ENCODE results near the gene KLHL29.

The KLHL29 gene

DNA sequence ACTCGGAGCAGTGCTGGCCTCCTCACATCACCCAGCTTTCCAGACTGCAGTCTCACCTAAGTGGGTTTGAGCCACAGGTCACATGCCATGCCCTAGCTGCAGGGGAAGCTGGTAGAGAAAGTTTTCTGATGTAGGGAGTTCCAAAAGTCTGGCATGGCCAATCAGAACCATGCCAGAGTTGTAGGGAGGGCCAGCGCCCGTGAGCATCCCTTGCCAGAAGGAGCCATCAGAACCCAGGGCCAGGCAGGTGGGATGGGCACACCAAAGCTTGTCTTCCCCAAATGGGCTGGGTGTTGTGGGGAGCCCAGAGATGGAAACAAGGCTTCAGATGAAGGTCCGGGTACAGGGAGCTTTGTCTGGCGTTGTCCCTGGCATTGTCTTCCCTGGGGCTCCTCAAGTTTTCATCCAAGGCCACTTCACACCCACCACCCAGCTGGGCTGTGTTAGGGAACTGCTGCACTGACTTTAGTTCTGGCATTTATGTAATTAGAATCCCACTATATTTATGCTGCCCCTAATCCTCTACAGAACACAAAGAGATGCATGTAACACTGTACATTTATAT is 247.9 kb downstream of the KLHL29 start:
- DNase-seq (ENCODE audit: low spot score): no peak

- DNase-seq (ENCODE audit: low spot score): no peak
Observed at GRCh38 chr2:23633966-23634365, 249.0 kb downstream of the KLHL29 start.

DNA sequence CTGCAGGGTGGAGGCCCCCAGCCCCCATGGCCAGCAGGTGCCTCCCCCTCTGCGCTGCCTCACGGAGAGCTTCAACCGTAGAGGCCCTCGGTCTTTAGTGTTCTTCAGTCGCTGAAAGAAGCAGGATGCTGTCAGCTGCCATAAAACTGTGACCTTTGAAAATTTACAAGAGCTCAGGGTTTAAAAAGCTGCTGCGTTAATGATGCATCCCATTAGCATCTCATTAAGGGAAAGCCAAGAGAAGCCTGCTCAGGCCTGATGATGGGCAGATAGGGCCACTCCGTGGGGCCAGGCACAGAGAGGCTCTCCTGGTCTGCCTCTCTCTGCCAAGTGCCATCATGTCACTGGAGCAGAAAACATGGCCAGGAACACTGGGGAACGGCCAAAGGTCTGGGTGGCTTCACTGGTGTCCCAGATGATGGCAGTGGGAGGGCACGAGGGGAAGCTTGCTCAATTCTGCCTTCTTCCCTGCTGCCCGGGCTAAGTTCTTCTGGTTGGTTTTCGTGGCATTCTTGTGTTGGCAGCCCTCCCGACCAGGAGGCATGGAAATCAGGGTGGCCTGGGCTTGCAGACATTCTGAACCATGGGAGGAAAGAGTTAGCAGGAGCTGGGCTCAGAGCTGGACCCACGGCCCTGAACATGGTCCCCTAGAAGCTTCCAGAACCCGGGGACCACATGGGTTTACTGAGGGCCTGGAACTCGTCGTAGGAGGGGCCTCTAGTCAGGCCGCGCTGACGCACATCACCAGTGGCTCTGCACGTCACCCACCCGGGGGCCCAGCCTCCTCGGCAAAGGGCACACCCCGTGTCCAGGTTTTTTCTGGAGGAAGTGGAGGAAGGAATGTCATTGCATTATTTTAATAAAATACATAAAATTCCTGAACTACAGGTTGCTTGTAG is 250.7 kb downstream of the KLHL29 start:
- no peak for DNase-seq (ENCODE audit: low spot score)

DNA sequence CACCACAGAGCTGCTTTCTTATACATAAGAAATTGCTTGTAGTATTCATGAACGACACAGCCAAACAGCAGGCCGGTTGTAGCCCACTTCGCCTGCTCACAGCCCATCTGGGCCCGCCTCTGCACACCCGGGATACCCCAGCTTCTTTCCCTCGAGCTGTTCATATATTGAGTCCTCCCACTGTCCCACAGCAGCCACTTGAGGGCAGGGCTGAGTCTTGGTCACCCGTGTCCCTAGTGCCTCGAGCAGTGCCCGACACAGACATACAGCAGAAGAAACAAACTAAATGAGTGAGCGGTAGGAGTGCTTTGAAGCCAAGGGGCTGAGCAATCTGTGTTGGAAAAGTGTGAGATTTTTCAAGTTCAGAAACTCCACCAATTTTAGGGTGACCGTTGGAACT is 251.4 kb downstream of the KLHL29 start:
- peak; percentile 57 for DNase-seq (ENCODE audit: low spot score)

GRCh38 chr2:23637011-23637778 is 252.2 kb downstream of the KLHL29 start:
- DNase-seq (ENCODE audit: low spot score): peak; percentile 80

GRCh38 chr2:23639406-23639982 is 254.5 kb downstream of the KLHL29 start:
- no peak for DNase-seq (ENCODE audit: low spot score)

DNA sequence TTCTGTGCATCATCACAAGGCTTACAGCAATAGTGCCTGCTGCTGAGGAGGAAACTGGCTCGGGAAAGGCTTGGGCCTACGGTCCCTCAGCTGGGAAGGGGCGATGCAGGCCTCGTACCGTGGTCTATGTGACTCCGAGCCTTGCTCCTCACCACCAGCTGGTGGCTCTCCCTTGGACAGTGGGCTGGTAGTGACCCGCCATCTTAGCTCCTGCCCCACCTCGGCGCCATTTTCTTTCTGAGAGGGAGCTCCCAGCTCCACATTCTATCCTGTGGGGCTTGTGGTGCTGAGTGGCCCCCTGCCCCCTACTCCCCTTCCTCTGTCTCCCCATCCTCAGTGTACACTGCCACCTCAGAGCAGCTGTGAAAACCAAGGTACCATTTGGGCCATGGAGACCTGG is 255.7 kb downstream of the KLHL29 start:
- no peak for DNase-seq (ENCODE audit: low spot score)

DNA sequence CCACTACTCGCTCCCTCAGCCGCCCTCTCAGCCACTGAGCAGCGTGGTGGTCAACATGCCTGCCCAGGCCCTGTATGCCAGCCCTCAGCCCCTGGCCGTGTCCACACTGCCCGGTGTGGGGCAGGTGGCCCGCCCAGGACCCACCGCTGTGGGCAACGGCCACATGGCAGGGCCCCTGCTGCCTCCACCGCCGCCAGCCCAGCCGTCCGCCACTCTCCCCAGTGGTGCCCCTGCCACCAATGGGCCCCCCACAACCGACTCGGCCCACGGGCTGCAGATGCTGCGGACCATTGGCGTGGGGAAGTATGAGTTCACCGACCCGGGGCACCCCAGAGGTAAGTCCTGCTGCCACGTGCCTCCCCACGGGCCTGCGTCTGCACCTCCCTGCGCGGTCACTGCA is 257.5 kb downstream of the KLHL29 start:
- no peak for DNase-seq (ENCODE audit: low spot score)

GRCh38 chr2:23645230-23645808 is 260.3 kb downstream of the KLHL29 start:
- no peak for DNase-seq (ENCODE audit: low spot score)

- DNase-seq (ENCODE audit: low spot score): no peak
Observed at GRCh38 chr2:23647563-23647962, 262.6 kb downstream of the KLHL29 start.

DNA sequence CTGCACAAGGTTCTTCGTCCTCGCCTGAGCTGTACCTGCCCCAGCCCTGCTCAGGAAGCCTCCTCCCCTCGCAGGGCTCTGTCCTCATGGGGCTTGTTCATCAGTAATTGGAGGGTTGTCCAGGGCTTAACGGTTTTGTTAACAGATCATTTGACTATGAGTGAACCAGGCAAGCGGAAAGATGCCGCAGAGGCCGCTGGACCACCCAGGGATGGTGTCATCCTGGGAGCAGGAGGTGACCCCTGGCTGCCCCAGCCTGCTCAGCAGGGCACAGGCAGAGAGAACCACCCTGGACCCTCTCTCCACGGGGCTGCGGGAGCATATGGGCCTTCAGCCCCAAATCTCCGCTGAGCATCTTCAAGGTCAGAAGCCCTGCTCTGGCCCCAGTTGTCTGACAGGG is 264.3 kb downstream of the KLHL29 start:
- no peak for DNase-seq (ENCODE audit: low spot score)

GRCh38 chr2:23649819-23650218 is 264.8 kb downstream of the KLHL29 start:
- no peak for DNase-seq (ENCODE audit: low spot score)

DNA sequence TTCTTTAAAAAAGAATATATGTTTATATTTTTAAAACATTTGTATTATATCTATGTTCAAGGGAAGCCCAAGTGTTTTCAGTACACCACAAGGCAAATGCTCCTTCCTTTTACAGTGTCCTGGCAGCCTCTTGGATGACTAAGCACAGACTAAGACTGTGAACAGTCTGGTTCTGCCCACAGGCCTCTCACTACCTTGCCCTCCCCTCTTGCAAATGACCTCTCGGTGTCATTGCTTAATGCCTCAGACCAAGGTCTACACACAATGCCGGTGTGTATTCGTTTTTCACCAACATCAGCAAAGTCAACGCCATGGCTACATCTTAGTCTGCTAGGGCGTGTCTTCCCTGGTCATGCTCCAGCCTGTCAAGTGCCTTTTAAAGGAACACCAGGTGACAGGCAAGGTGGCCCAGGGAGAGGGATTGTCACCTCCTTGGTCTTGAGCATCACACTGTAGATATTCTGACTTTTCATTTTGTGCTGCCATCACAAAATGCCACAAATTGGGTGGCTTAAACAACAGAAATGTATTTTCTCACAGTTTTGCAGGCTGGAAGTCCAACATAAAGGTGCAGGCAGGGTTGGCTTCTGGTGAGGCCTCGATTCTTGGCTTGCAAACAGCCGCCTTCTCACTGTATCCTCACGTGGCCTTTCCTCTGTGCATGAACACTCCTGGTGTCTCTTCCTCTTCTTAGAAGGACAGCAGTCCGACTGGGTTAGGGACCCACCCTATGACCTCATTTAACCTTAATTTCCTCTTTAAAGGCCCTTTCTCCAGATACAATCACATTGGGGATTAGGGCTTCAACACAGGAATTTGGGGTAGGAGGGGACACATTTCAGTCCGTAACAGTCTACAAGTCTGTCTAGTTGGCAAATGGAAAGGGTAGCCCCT is 266.5 kb downstream of the KLHL29 start:
- peak; percentile 84 for DNase-seq (ENCODE audit: low spot score)

- DNase-seq (ENCODE audit: low spot score): no peak
Observed at GRCh38 chr2:23653326-23653725, 268.3 kb downstream of the KLHL29 start.

- DNase-seq (ENCODE audit: low spot score): no peak
Observed at GRCh38 chr2:23654756-23655155, 269.8 kb downstream of the KLHL29 start.

DNA sequence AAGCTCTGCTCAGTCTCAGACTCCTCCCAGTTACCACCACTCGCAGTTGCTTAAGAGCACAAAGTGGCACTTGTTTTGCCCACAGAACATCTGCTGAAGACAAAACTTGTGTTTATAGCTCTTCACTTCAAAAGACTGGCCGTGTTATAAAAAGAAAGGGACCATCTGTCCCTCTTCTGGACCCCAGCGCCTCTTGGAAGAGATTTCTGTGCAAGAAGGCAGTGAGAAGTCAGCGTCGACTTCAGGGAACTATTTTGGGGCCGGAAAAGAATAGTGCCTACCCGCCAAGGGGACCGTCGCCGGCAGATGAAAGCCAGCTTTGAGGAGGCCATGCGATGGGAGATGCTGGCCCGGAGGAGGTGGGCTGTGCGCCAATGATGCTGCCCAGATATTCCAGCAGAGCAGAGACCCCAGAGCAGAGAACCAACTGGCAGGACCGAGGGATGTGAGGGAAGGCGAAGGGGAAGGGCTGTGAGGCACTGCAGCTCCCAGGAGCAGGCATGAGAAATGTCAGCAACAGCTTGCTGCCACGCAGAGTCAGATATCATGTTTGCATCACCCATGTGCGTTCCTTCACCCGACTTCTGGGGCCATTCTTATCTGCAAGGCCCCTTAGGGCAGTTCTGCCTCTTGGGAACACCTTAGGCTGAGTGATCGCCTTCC is 271.1 kb downstream of the KLHL29 start:
- no peak for DNase-seq (ENCODE audit: low spot score)

DNA sequence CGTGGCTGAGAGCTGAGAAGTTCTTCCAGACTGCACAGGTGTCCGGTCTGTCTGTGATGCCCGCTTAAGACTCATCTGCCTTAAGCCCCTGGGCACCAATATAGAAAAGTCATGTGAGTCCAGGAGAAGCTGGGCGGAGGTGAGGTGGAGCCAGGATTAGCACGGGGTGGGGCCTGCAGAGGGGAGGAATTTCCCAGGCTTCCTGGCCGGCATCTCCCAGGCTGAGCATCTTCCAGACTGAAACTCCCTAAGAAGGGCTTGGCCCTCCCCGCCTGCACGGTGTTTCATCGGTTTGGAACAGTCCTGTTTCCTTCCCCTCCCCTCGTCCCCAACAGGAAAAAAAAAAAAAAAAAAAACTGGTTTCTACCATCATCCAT is 271.6 kb downstream of the KLHL29 start:
- DNase-seq (ENCODE audit: low spot score): no peak

DNA sequence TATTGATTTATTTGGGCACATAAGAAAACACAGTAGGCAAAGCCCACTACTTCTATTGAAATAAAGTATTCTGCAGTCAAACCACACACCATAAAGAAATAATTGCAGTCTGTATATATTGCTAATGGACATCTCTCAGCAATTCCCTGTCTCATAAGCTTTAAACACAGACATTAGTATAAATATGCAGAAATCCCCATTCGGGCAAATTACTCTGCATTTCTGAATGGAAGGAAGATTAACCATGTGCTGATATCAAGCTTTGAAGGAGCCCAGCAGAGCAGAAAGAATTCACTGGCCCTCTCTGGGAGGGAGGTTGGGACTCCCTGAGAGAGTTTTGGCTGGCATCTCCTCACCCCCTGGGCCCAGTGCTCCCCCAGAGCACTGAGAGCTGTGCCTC is 272.4 kb downstream of the KLHL29 start:
- DNase-seq (ENCODE audit: low spot score): no peak

DNA sequence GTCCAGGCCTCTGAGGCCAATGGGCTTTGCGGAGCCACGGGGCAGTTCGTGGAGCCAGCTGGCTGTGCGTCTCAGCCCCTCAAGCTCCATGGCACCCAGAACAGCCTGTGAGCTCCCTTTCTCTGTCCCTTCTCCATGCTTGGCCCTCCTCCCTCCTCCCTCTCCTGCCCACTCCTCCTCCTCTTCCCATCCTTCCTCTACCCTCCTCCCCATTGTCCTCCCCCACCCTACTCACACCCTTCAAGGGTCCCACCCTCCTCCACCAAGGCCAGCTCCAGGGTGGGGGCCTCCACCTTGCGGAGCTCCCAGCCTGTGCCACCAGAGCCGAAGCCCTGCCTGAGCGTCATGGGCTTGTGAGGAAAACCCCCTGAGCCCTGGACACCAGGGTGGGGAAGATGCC is 273.0 kb downstream of the KLHL29 start:
- DNase-seq (ENCODE audit: low spot score): no peak

GRCh38 chr2:23658466-23658942 is 273.5 kb downstream of the KLHL29 start:
- DNase-seq (ENCODE audit: low spot score): no peak

DNA sequence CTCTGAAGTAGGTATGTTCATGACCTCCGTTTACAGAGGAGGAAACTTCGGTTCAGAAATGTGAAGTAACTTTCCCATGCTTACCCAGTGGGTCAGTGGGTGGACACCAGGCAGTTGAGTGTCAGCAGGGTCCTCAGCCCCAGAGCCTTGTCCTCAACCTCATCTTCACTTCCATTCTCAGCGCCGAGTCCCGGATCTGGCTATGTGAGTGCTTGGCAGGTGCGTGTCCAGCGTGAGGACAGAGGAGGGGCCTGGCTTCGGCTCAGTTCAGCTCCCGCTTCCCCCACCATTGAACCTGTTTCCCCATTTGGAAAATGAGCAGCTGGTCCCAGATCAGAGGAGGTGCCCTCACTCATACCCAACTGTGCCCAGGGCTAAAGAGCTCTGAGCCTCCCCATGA is 274.3 kb downstream of the KLHL29 start:
- no peak for DNase-seq (ENCODE audit: low spot score)

Data from AG08396 (cell line).